ENCODE results near the gene LRPPRC.

Gene LRPPRC

GRCh38 chr2:43884689-43885088, 111.1 kb downstream of the LRPPRC start:
- Mint-ChIP-seq H3K27ac (no peak overlapping the region), H3K36me3 (ENCODE audit: low read depth) (peaks cover 30% of the 10 kb centered on the region), H3K27me3 (no peaks in the 10 kb centered on the region), H3K4me1 (peaks cover 11% of the 10 kb centered on the region), H3K4me3 (no peak overlapping the region), H3K9me3 (no peaks in the 10 kb centered on the region)
- ATAC-seq = no peak
- DNase-seq = no peak

DNA sequence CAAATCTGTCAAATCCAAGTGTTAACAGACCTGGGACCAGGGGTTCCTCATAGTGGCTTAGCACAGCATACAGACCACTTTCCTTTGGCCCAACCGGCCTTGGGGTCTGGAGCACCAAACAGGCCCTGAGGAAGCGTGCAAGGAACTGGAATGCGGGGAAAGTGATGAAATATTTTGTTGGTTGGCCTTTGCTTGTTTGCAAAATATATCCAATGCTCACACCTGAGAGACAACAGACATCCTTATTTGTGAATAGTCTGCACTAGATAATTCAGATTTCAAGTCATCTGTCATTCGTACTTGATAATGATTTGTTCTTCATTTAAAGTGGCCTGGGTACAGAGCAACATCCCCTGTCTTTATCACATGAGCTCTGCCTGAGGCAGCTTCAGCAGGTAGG, 113.5 kb downstream of the LRPPRC start:
- Mint-ChIP-seq H3K27me3 (no peaks in the 10 kb centered on the region), H3K4me1 (peaks cover 7% of the 10 kb centered on the region), H3K4me3 (no peak overlapping the region), H3K36me3 (ENCODE audit: low read depth) (peaks cover 8% of the 10 kb centered on the region), H3K27ac (no peak overlapping the region), H3K9me3 (no peaks in the 10 kb centered on the region)
- no peak for DNase-seq
- no peak for ATAC-seq

DNA sequence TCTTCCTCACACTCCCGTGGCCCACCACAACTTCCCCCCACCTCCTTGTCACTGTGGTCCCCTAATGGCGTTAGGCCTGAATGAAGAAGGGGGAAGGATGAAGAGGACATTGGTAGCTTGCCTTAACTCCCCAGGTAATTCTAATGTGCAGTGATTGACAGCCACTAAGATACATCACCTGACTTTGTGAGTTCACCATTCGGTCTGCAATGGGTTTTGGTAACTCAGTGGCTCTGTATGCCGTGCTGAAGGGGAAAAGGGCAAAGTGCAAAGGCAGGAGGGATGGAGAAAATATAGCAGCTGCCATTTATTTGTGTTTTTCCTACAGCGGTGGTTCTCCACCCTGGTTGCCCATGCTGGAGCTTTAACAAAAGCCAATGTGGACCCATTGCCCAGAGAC, 114.8 kb downstream of the LRPPRC start:
- no peak for DNase-seq
- no peak for ATAC-seq
- H3K36me3 Mint-ChIP-seq (ENCODE audit: low read depth) = no peaks in the 10 kb centered on the region
- no peak overlapping the region for H3K27ac Mint-ChIP-seq
- no peaks in the 10 kb centered on the region for H3K4me1 Mint-ChIP-seq
- H3K27me3 Mint-ChIP-seq = peaks cover 9% of the 10 kb centered on the region
- no peaks in the 10 kb centered on the region for H3K9me3 Mint-ChIP-seq
- H3K4me3 Mint-ChIP-seq = no peak overlapping the region

DNA sequence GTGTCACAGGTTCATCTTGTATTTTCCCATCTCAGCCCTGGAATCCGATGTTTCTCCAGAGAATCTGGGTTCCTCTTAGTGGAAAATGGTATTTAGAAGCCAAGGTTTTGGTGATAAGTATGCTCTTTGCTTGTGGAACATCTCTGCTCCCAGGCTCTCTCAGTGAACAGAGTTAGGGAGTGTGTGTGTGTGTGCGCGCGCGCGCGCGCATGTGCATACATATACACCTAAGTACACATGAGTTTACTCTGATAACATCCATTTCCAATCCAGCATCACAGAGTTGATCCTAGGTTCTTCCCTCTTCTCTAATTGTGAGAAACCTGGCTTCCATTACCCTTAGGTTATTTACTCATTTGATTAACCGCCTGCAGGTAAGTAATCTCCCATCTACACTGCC, 115.3 kb downstream of the LRPPRC start:
- DNase-seq = no peak
- no peaks in the 10 kb centered on the region for H3K9me3 Mint-ChIP-seq
- no peak overlapping the region for H3K4me3 Mint-ChIP-seq
- no peak overlapping the region for H3K27ac Mint-ChIP-seq
- no peaks in the 10 kb centered on the region for H3K36me3 Mint-ChIP-seq (ENCODE audit: low read depth)
- ATAC-seq = no peak
- peaks cover 9% of the 10 kb centered on the region for H3K27me3 Mint-ChIP-seq
- no peaks in the 10 kb centered on the region for H3K4me1 Mint-ChIP-seq

GRCh38 chr2:43879261-43879660, 116.5 kb downstream of the LRPPRC start:
- DNase-seq = no peak
- Mint-ChIP-seq H3K36me3 (ENCODE audit: low read depth) (no peaks in the 10 kb centered on the region), H3K4me1 (no peaks in the 10 kb centered on the region), H3K4me3 (no peak overlapping the region), H3K27me3 (peaks cover 11% of the 10 kb centered on the region), H3K27ac (no peak overlapping the region), H3K9me3 (no peaks in the 10 kb centered on the region)
- no peak for ATAC-seq

DNA sequence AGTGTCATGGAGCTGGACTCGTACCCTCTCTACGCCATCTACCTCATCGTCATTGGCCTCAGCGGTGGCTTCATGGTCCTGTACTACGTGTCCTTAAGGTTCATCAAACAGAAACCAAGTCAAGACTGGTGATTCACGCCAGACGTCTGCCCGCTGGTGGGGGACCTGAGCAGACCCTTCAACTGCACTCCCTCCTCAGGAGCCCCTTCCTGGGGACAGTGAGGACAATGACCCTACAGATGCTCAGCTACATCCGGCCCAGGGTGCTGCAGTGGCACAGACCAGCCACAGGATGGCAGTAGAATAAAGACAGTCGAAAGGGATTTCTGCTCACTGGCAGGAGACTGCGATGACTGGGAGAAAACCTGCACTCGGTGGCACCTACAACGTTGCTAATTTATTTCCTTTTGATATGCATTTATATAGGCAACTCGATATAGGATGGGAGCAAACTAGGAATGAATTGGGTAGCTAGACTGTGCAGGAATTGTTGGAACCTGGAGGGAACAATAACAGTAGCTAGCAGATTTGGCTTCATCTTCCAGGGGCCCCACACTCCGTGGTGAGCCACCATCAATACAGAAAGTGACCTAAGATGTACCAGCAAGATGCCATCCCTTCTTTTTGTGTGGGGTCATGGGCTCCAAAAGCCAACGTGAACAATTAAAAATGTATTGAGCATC, 117.9 kb downstream of the LRPPRC start:
- no peak overlapping the region for H3K4me3 Mint-ChIP-seq
- H3K9me3 Mint-ChIP-seq = no peaks in the 10 kb centered on the region
- no peak overlapping the region for H3K27ac Mint-ChIP-seq

GRCh38 chr2:43874776-43875451, 120.9 kb downstream of the LRPPRC start:
- Mint-ChIP-seq H3K9me3 (no peaks in the 10 kb centered on the region), H3K27ac (no peak overlapping the region), H3K36me3 (ENCODE audit: low read depth) (no peaks in the 10 kb centered on the region), H3K27me3 (peaks cover 22% of the 10 kb centered on the region), H3K4me1 (no peaks in the 10 kb centered on the region), H3K4me3 (no peak overlapping the region)
- DNase-seq = no peak
- no peak for ATAC-seq

More for the DNA sequence above, 117.9 kb downstream of the LRPPRC start:
- DNase-seq (peak; percentile 71), ATAC-seq (peak; percentile 77)
- H3K36me3 Mint-ChIP-seq (ENCODE audit: low read depth) = no peaks in the 10 kb centered on the region
- H3K27me3 Mint-ChIP-seq = peaks cover 15% of the 10 kb centered on the region
- H3K4me1 Mint-ChIP-seq = no peaks in the 10 kb centered on the region

DNA sequence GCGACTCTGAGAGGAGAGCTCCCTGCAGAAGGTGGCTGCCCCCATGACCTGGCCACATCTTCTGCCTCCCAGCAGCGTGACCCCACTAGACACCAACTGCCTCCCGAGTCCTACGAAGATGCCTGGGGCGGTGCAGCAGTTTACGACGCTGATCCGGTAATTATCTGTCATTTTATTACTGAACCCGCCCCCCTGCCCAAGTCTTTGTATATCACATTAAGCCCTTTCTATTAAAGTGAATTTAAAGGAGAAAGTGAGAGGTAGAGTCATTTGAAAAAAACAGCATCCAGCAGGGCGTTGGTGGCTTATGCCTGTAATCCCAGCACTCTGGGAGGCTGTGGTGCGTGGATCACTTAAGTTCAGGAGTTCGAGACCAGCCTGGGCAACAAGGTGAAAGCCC, 123.6 kb downstream of the LRPPRC start:
- H3K36me3 Mint-ChIP-seq (ENCODE audit: low read depth) = no peaks in the 10 kb centered on the region
- ATAC-seq = no peak
- H3K9me3 Mint-ChIP-seq = no peaks in the 10 kb centered on the region
- H3K27ac Mint-ChIP-seq = no peak overlapping the region
- no peak for DNase-seq
- no peak overlapping the region for H3K4me3 Mint-ChIP-seq
- H3K4me1 Mint-ChIP-seq = no peaks in the 10 kb centered on the region
- H3K27me3 Mint-ChIP-seq = peaks cover 22% of the 10 kb centered on the region

DNA sequence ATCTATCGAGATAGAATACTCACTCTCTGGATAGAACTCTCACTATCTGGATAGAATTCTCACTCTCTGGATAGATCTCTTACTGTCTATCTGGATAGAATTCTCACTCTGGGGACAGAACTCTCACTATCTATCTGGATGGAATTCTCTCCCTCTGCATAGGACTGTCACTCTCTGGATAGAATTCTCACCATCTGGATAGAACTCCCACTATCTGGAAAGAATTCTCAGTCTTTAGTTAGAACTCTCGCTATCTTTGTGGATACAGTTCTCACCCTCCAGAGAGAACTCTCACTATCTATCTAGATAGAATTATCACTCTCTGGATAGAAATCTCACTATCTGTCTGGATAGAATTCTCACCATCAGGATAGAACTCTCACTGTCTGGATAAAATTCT, 140.5 kb downstream of the LRPPRC start:
- Mint-ChIP-seq H3K4me1 (no peaks in the 10 kb centered on the region), H3K4me3 (no peak overlapping the region), H3K27ac (no peak overlapping the region), H3K27me3 (peaks cover 31% of the 10 kb centered on the region), H3K36me3 (ENCODE audit: low read depth) (no peaks in the 10 kb centered on the region), H3K9me3 (no peaks in the 10 kb centered on the region)
- DNase-seq = no peak
- no peak for ATAC-seq

- no peak for DNase-seq
- no peaks in the 10 kb centered on the region for H3K9me3 Mint-ChIP-seq
These were observed 141.1 kb downstream of the LRPPRC start for GRCh38 chr2:43854671-43855070.

DNA sequence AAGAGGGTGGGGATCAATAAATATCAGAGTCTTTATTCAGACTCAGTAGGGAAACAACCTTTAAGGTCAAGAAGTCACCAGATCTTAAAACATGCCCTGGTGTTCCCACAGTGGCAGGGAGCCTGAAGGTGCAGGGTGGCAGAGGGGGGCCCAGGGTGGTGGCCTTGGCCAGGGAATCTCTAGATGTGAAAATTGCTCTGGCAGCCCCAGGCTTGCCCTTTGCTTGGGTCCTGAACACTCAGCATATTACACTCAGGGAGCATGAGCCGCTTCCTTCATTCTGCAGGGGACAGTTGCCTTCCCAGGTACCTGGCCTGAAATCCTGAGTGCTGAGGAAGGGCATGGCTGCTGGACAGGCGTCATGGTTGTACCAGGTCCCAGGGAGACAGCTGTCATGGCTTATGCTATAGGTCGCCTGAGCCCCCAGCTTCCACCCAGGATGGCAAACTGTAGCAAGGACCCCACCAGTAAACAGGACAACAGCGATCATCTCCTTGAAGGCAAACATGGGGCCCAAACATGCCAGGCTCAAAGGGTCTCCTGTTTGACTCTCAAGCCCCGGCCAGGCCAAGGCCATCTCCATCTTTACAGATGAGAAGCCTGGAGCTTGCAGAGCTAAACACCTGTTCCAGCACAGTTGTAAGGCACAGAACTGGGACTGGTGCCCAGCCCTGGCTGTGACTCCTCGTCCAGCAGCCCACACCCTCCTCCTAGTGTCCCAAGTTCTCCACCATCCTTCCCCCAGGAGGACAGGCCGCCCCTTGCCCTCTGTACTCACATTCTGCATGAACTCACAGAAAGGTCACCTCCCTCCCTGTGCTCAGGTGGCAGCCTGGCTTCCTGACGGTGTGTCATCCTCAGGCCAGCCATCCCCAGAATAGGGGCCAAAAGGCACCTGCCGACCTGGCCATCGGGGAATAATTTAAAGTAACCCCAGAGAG, 142.4 kb downstream of the LRPPRC start:
- DNase-seq (no peak), ATAC-seq (no peak)
- no peaks in the 10 kb centered on the region for H3K4me1 Mint-ChIP-seq
- H3K27me3 Mint-ChIP-seq = peaks cover 23% of the 10 kb centered on the region
- no peaks in the 10 kb centered on the region for H3K9me3 Mint-ChIP-seq
- H3K4me3 Mint-ChIP-seq = no peak overlapping the region
- H3K27ac Mint-ChIP-seq = no peak overlapping the region
- no peaks in the 10 kb centered on the region for H3K36me3 Mint-ChIP-seq (ENCODE audit: low read depth)

More at GRCh38 chr2:43854671-43855070, 141.1 kb downstream of the LRPPRC start:
- Mint-ChIP-seq H3K36me3 (ENCODE audit: low read depth) (no peaks in the 10 kb centered on the region), H3K27me3 (peaks cover 27% of the 10 kb centered on the region), H3K4me3 (no peak overlapping the region), H3K27ac (no peak overlapping the region), H3K4me1 (no peaks in the 10 kb centered on the region)
- ATAC-seq = no peak

- no peaks in the 10 kb centered on the region for H3K36me3 Mint-ChIP-seq (ENCODE audit: low read depth)
- no peak overlapping the region for H3K4me3 Mint-ChIP-seq
- ATAC-seq (no peak), DNase-seq (no peak)
- peaks cover 19% of the 10 kb centered on the region for H3K27me3 Mint-ChIP-seq
- H3K4me1 Mint-ChIP-seq = no peaks in the 10 kb centered on the region
- no peak overlapping the region for H3K27ac Mint-ChIP-seq
- H3K9me3 Mint-ChIP-seq = no peaks in the 10 kb centered on the region
These were observed 143.5 kb downstream of the LRPPRC start for GRCh38 chr2:43852196-43852730.

DNA sequence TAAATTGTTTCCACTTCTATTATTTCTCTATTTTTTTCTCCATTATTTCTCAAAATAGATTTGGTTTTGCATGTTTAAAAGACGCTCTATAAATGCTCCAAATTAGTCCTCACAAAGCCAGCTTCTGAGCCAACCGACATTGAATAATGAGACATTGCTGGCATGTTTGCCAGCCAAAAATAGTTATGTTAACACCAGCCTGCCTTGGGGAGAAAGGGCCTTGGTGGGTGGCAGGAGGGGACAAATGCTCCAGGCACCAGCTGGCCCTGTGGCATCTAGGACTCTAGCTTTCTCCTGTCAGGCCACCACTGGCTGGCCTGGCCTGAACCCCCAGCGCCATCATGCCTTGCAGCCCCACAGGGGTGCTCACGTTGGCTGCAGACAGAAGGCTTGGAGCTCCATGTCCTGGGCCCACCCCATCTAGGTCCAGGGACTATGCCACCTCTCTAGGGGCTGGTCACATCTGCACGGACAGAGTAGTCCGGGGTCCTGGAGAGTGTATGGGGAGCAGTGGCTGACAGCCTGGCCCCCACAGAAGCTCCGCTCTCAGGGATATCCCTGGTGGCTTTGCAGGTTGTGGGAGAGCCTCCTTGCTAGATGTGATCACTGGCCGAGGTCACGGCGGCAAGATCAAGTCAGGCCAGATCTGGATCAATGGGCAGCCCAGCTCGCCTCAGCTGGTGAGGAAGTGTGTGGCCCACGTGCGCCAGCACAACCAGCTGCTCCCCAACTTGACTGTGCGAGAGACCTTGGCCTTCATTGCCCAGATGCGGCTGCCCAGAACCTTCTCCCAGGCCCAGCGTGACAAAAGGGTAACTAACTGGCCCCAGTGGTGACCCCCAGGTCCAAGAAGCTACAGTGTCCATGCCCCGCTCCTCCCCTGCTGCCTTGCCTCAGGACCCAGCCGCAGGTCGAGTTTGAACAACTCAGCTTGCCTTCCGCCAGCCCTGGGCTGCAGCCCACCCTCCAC, 144.5 kb downstream of the LRPPRC start:
- Mint-ChIP-seq H3K27ac (no peak overlapping the region), H3K4me3 (no peak overlapping the region), H3K27me3 (peaks cover 17% of the 10 kb centered on the region), H3K36me3 (ENCODE audit: low read depth) (no peaks in the 10 kb centered on the region), H3K4me1 (no peaks in the 10 kb centered on the region), H3K9me3 (no peaks in the 10 kb centered on the region)
- no peak for ATAC-seq
- DNase-seq = no peak

- no peak for ATAC-seq
- peaks cover 4% of the 10 kb centered on the region for H3K27me3 Mint-ChIP-seq
- no peaks in the 10 kb centered on the region for H3K4me1 Mint-ChIP-seq
- no peaks in the 10 kb centered on the region for H3K36me3 Mint-ChIP-seq (ENCODE audit: low read depth)
- H3K9me3 Mint-ChIP-seq = no peaks in the 10 kb centered on the region
- no peak overlapping the region for H3K27ac Mint-ChIP-seq
- no peak for DNase-seq
- no peak overlapping the region for H3K4me3 Mint-ChIP-seq
These were observed 147.6 kb downstream of the LRPPRC start for GRCh38 chr2:43848214-43848613.

Measured in activated naive CD8-positive, alpha-beta T cell treated with anti-CD3 and anti-CD28 coated beads, Interleukin-2, amount 50 U/mL, for 24 hours (primary cell).